PFSK-1 (cell line): ENCODE measurements around the gene RPL36AL.

Source experiments
- POLR2AphosphoS5 ChIP-seq: IDR thresholded peaks from 2 replicates; pipeline ENCODE4 v1.6.1; 2012; ENCODE audit warnings: low read depth, mild to moderate bottlenecking, control low read depth, low read length, moderate library complexity
- SIN3A ChIP-seq: IDR thresholded peaks from 2 replicates; pipeline ENCODE4 v1.6.1; 2012; ENCODE audit warnings: mild to moderate bottlenecking, low read length, moderate library complexity, borderline replicate concordance; ENCODE audit not compliant: insufficient read depth
- TAF1 ChIP-seq: IDR thresholded peaks from 2 replicates; pipeline ENCODE4 v1.6.1; 2012; ENCODE audit warnings: low read length, control low read depth, borderline replicate concordance; ENCODE audit not compliant: insufficient read depth
- TF ChIP-seq, protein P1 (sequence below), 2 experiments: IDR thresholded peaks; 2 replicates each; pipeline versions ENCODE4 v1.6.1 to v1.8.0; 2011 to 2012; ENCODE audit warnings: low read depth in 2 of 2, low read length in 2 of 2, control low read depth in 1 of 2, inconsistent platforms in 1 of 2, mild to moderate bottlenecking in 1 of 2, moderate library complexity in 1 of 2; ENCODE audit not compliant: insufficient read depth in 1 of 2

DNA sequence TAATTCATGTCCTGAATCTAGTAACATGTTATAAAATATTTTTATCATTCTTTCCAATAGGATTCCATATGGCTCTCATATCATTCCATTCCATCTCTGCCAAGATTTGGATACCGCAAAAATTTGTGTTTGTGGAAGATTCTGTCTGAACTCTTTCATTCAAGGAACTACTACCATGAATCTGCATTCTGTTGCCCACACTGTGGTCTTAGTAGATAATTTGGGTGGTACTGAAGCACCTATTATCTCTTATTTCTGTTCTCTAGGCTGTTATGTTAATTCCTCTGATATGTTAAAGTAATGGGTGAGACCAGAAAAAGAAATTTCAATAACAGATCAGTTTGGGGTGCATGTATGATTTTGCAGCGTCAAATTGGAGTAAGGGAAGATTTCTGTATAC is 6.2 kb downstream of the RPL36AL start:
- TF ChIP-seq SIN3A (no peak), TAF1 (no peak), POLR2AphosphoS5 (no peak)
- TF ChIP-seq, protein P1, sequence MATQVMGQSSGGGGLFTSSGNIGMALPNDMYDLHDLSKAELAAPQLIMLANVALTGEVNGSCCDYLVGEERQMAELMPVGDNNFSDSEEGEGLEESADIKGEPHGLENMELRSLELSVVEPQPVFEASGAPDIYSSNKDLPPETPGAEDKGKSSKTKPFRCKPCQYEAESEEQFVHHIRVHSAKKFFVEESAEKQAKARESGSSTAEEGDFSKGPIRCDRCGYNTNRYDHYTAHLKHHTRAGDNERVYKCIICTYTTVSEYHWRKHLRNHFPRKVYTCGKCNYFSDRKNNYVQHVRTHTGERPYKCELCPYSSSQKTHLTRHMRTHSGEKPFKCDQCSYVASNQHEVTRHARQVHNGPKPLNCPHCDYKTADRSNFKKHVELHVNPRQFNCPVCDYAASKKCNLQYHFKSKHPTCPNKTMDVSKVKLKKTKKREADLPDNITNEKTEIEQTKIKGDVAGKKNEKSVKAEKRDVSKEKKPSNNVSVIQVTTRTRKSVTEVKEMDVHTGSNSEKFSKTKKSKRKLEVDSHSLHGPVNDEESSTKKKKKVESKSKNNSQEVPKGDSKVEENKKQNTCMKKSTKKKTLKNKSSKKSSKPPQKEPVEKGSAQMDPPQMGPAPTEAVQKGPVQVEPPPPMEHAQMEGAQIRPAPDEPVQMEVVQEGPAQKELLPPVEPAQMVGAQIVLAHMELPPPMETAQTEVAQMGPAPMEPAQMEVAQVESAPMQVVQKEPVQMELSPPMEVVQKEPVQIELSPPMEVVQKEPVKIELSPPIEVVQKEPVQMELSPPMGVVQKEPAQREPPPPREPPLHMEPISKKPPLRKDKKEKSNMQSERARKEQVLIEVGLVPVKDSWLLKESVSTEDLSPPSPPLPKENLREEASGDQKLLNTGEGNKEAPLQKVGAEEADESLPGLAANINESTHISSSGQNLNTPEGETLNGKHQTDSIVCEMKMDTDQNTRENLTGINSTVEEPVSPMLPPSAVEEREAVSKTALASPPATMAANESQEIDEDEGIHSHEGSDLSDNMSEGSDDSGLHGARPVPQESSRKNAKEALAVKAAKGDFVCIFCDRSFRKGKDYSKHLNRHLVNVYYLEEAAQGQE (IDR thresholded peaks at IDR 0.05; ENCODE audit: insufficient read depth in 1 of 2, low read depth in 2 of 2, low read length in 2 of 2), result no peak
